Transverse colon (tissue), 3 donors: ENCODE data around the gene RAB26.

Experiments
- CTCF ChIP-seq, 5 experiments: fragments of 200-600 bp in 3 of 5; fragments of 450-650 bp in 2 of 5; sonication (generic) in 3 of 5; IDR thresholded peaks; 1 replicate in 2 of 5; 2 replicates in 3 of 5; pipeline ENCODE4 v1.5.1; 2016 to 2017; ENCODE audit warnings: antibody characterized with exemption in 5 of 5, inconsistent platforms in 3 of 5, mild to moderate bottlenecking in 2 of 5, moderate library complexity in 1 of 5
- POLR2A ChIP-seq: fragments of 450-650 bp; IDR thresholded peaks from one replicate; pipeline ENCODE4 v1.6.1; 2016; ENCODE audit warnings: antibody characterized with exemption, mild to moderate bottlenecking, moderate library complexity

GRCh38 chr16:2155977-2156848, 7.8 kb downstream of the RAB26 start:
- TF ChIP-seq POLR2A: no peak
- TF ChIP-seq CTCF (IDR thresholded peaks at IDR 0.05): no peak
